IMR-90 (cell line): ENCODE data around the gene PGAP1. TPM values are rescaled to one million over a fixed set of nuclear protein-coding genes. Genes with fewer than 3 reads are reported as not detected.

Source experiments
- ATAC-seq: fragments of 200-7000 bp; cut with Tn5 transposase; 2 replicates; pipeline ENCODE4 v1.9.1; 2020; ENCODE audit warnings: low read depth, mild to moderate bottlenecking, moderate library complexity
- BruUV-seq: library from RNA; stranded (reverse); fragments of 400-500 nt; replicated peaks from 2 replicates; lab custom pipeline; 2021; lab: Mats Ljungman, UMichigan
- CTCF ChIA-PET: fragments of 300-600 bp; formaldehyde crosslinking; extraction: SDS; loops from one replicate; lab custom pipeline; 2021; ENCODE audit warnings: antibody characterized with exemption; lab: Yijun Ruan, JAX
- POLR2A ChIA-PET: fragments of 300-600 bp; sonication (Branson Sonifier 250); formaldehyde crosslinking; loops from one replicate; lab custom pipeline; 2022; ENCODE audit warnings: antibody characterized with exemption; ENCODE audit not compliant: unreplicated experiment; lab: Charles Lee
- DNase-seq: peaks from one replicate; pipeline ENCODE4 v3.0.0; 2013
- H2AFZ ChIP-seq: replicated peaks from 2 replicates; pipeline ENCODE3; 2013; ENCODE audit warnings: low read length, mild to moderate bottlenecking; ENCODE audit not compliant: poor library complexity
- H2AK5ac ChIP-seq: 2 replicates; pipeline ENCODE4 v1.6.1; 2013; ENCODE audit warnings: low read depth, low read length, inconsistent platforms
- H2AK9ac ChIP-seq: replicated peaks from 2 replicates; pipeline ENCODE3; 2013; ENCODE audit warnings: mild to moderate bottlenecking, low read depth, low read length, moderate library complexity; ENCODE audit not compliant: poor library complexity
- H2BK120ac ChIP-seq: 2 replicates; pipeline ENCODE4 v1.6.1; 2013; ENCODE audit warnings: low read depth, low read length, inconsistent platforms
- H2BK15ac ChIP-seq: 3 replicates; pipeline ENCODE4 v1.6.1; 2013; ENCODE audit warnings: low read depth, low read length, inconsistent platforms
- H2BK20ac ChIP-seq: 2 replicates; pipeline ENCODE4 v1.6.1; 2013; ENCODE audit warnings: low read depth, mild to moderate bottlenecking, inconsistent platforms, low read length, moderate library complexity
- H2BK5ac ChIP-seq: 2 replicates; pipeline ENCODE4 v1.6.1; 2013; ENCODE audit warnings: mild to moderate bottlenecking, low read depth, low read length, inconsistent platforms; ENCODE audit not compliant: poor library complexity, severe bottlenecking
- H3K14ac ChIP-seq: replicated peaks from 2 replicates; pipeline ENCODE4 v1.6.1; 2013; ENCODE audit warnings: low read depth, low read length, inconsistent platforms
- H3K18ac ChIP-seq: 2 replicates; pipeline ENCODE4 v1.6.1; 2013; ENCODE audit warnings: low read depth, low read length, control low read depth
- H3K23ac ChIP-seq: 2 replicates; pipeline ENCODE4 v1.6.1; 2013; ENCODE audit warnings: low read depth, low read length, inconsistent platforms
- H3K27ac ChIP-seq: 2 replicates; pipeline ENCODE4 v1.5.1; 2013; ENCODE audit warnings: mild to moderate bottlenecking, control low read depth, low read length; ENCODE audit not compliant: insufficient read depth
- H3K27me3 ChIP-seq: 2 replicates; pipeline ENCODE4 v1.6.1; 2013; ENCODE audit warnings: low read length; ENCODE audit not compliant: control insufficient read depth, insufficient read depth
- H3K36me3 ChIP-seq: 2 replicates; pipeline ENCODE4 v1.6.1; 2013; ENCODE audit warnings: low read length, mixed read lengths; ENCODE audit not compliant: control insufficient read depth, insufficient read depth
- H3K4ac ChIP-seq: 2 replicates; pipeline ENCODE4 v1.6.1; 2013; ENCODE audit warnings: low read depth, low read length, inconsistent platforms
- H3K4me1 ChIP-seq: 2 replicates; pipeline ENCODE4 v1.6.1; 2013; ENCODE audit warnings: low read length, mixed read lengths; ENCODE audit not compliant: control insufficient read depth, insufficient read depth
- H3K4me2 ChIP-seq: 2 replicates; pipeline ENCODE4 v1.6.1; 2013; ENCODE audit warnings: low read depth, mild to moderate bottlenecking, control low read depth, low read length, moderate library complexity
- H3K4me3 ChIP-seq: 2 replicates; pipeline ENCODE4 v1.5.1; 2013; ENCODE audit warnings: low read depth, mild to moderate bottlenecking, control low read depth, low read length, moderate library complexity; ENCODE audit not compliant: insufficient read depth
- H3K56ac ChIP-seq: 2 replicates; pipeline ENCODE4 v1.6.1; 2013; ENCODE audit warnings: low read length, inconsistent platforms; ENCODE audit not compliant: insufficient read depth; ENCODE audit errors: extremely low read depth
- H3K79me1 ChIP-seq, 2 experiments: 2 replicates each; pipeline ENCODE4 v1.6.1; 2013; ENCODE audit warnings: low read length in 2 of 2, inconsistent platforms in 1 of 2, low read depth in 1 of 2
- H3K9ac ChIP-seq: 2 replicates; pipeline ENCODE4 v1.6.1; 2013; ENCODE audit warnings: low read depth, low read length, control low read depth
- H3K9me1 ChIP-seq: 2 replicates; pipeline ENCODE4 v1.6.1; 2013; ENCODE audit warnings: low read length, inconsistent platforms; ENCODE audit not compliant: insufficient read depth
- H3K9me3 ChIP-seq: 2 replicates; pipeline ENCODE4 v1.6.1; 2013; ENCODE audit warnings: low read length; ENCODE audit not compliant: control insufficient read depth, insufficient read depth
- H4K20me1 ChIP-seq: 2 replicates; pipeline ENCODE4 v1.6.1; 2013; ENCODE audit warnings: low read length, inconsistent platforms; ENCODE audit not compliant: insufficient read depth
- H4K5ac ChIP-seq: 2 replicates; pipeline ENCODE4 v1.6.1; 2013; ENCODE audit warnings: mild to moderate bottlenecking, low read depth, low read length, control low read depth
- H4K8ac ChIP-seq, 2 experiments: 2 replicates each; pipeline ENCODE4 v1.6.1; 2013; ENCODE audit warnings: low read depth in 2 of 2, low read length in 2 of 2, control low read depth in 1 of 2, inconsistent platforms in 1 of 2
- H4K91ac ChIP-seq: 2 replicates; pipeline ENCODE4 v1.6.1; 2013; ENCODE audit warnings: low read depth, low read length, inconsistent platforms; ENCODE audit not compliant: insufficient read depth
- ELK1 ChIP-seq: fragments of 150-350 bp; IDR thresholded peaks from 2 replicates; pipeline ENCODE4 v1.6.1; 2016; ENCODE audit warnings: low read depth, mild to moderate bottlenecking, low read length, moderate library complexity, borderline replicate concordance
- WGBS, 2 experiments: methylation state at CpG; one replicate each; pipeline versions ENCODE4 v1.1.5 to v1.1.7; 2013; ENCODE audit warnings: missing lambda C conversion rate in 2 of 2; ENCODE audit not compliant: insufficient read length in 1 of 2; ENCODE audit errors: extremely low coverage in 2 of 2; 5-methylcytosine and 5-hydroxymethylcytosine counted together
- dilution Hi-C: fragments of 300-500 bp; cut with HindIII; formaldehyde crosslinking; loops from one replicate; pipeline ENCODE4 v1.14.3; 2018; ENCODE audit warnings: low sequenced_read_pairs; ENCODE audit not compliant: unreplicated experiment
- in situ Hi-C: fragments of 300-500 bp; cut with MboI; formaldehyde crosslinking; loops from 3 replicates; pipeline ENCODE4 v1.14.3; 2019; ENCODE audit warnings: low sequenced_read_pairs, inconsistent platforms, mixed read lengths
- intact Hi-C: fragments of 100-400 bp; cut with micrococcal nuclease; formaldehyde crosslinking; loops from 2 replicates; pipeline ENCODE4 v1.10.0; 2022
- polyA plus RNA-seq, 3 experiments: library from polyadenylated mRNA; depleted of rRNA; stranded (reverse); fragments of >200 nt; gene quantifications; 2 replicates each; pipeline ENCODE4 v1.2.3, GENCODE V29; 2012; ENCODE audit warnings: low replicate concordance in 1 of 3
- total RNA-seq: library from RNA; depleted of rRNA; stranded (reverse); fragments of >200 nt; gene quantifications from 2 replicates; pipeline ENCODE4 v1.2.3, GENCODE V29; 2012

The PGAP1 gene
- total and polyA plus RNA-seq, 2 of the 4 experiments (the other 2 are of a cell fraction): 1.9 to 5.7 TPM

DNA sequence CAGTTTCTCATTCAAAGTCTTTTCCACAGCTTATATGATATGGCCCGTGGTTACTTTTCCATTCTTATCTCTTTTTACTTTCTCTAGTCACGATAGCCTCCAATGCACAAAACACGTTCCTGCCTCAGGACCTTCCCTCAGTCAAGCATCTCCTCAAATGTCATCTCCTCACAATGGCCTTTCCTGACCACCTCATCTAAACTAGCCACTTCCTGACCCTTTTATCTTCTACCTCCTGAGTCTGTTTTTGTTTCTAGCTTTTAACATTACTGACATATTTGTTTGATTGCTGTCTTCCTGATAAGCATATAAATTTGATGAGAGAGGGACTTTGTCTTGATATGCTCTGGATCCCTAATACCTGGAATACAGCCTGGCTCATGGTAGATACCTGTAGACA is 7.6 kb downstream of the PGAP1 start:
- H4K8ac ChIP-seq: no peak overlapping the region
- H3K23ac ChIP-seq: no peak overlapping the region
- H3K4me1 ChIP-seq: no peaks in the 10 kb centered on the region
- peaks cover 0 to 12% of the 10 kb centered on the region in 2 experiments; a peak in 2 of 4 replicates for H3K79me1 ChIP-seq
- WGBS, 2 experiments: 93% methylated on average over 3 of the region's 3 CpGs; no CpG with 5 or more reads in 1 of the 2 experiments
- no peak overlapping the region for H2BK20ac ChIP-seq
- TF ChIP-seq ELK1: no peak
- no peak overlapping the region for H3K27ac ChIP-seq
- no peak overlapping the region for H3K4ac ChIP-seq
- ATAC-seq (no peak), DNase-seq (no peak)
- ChIA-PET CTCF (no interaction called here), POLR2A (no interaction called here)
- H3K9ac ChIP-seq: no peak overlapping the region
- no peak overlapping the region for H3K18ac ChIP-seq
- no peak overlapping the region for H3K14ac ChIP-seq
- dilution Hi-C loops (no loop called here), intact Hi-C loops (no loop called here), in situ Hi-C loops (no loop called here)
- H2AFZ ChIP-seq: no peak overlapping the region
- H2BK15ac ChIP-seq: no peak overlapping the region
- H4K5ac ChIP-seq: no peak overlapping the region
- BruUV-seq: no TSS peak
- H4K20me1 ChIP-seq: no peaks in the 10 kb centered on the region
- no peaks in the 10 kb centered on the region for H3K9me3 ChIP-seq
- no peak overlapping the region for H3K56ac ChIP-seq
- peaks cover 6% of the 10 kb centered on the region; the same call in 1 of the 2 replicates for H3K36me3 ChIP-seq
- H3K4me2 ChIP-seq: no peak overlapping the region
- H2AK9ac ChIP-seq: no peak overlapping the region
- no peak overlapping the region for H2BK120ac ChIP-seq
- H2BK5ac ChIP-seq: no peak overlapping the region
- no peak overlapping the region for H2AK5ac ChIP-seq
- no peaks in the 10 kb centered on the region for H3K9me1 ChIP-seq
- no peaks in the 10 kb centered on the region for H3K27me3 ChIP-seq
- H4K91ac ChIP-seq: no peak overlapping the region
- no peak overlapping the region for H3K4me3 ChIP-seq
